Measurements from ENCODE around the gene MEX3D.

The MEX3D gene

GRCh38 chr19:1518471-1518870 is 49.7 kb downstream of the MEX3D start:
- no peak for DNase-seq (ENCODE audit: low read depth in 2 of 2)

DNA sequence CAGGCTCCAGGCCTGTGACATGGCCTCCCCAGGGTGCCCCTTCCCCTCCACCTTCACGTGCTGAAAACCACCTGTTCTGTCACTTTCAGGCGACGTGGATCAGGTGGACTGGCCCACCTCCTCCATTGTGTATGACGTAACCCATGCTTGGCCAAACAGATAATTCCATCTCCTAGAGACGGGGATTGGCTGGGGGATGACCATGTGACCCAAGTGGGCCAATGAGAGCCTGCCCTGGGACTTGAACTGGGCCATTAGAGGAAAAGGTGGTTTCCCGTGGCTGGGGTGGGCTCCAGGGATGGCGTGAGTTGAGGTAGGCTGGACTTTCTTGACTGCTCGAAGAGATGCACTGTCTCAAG is 51.8 kb downstream of the MEX3D start:
- DNase-seq (ENCODE audit: low read depth in 2 of 2): no peak

DNA sequence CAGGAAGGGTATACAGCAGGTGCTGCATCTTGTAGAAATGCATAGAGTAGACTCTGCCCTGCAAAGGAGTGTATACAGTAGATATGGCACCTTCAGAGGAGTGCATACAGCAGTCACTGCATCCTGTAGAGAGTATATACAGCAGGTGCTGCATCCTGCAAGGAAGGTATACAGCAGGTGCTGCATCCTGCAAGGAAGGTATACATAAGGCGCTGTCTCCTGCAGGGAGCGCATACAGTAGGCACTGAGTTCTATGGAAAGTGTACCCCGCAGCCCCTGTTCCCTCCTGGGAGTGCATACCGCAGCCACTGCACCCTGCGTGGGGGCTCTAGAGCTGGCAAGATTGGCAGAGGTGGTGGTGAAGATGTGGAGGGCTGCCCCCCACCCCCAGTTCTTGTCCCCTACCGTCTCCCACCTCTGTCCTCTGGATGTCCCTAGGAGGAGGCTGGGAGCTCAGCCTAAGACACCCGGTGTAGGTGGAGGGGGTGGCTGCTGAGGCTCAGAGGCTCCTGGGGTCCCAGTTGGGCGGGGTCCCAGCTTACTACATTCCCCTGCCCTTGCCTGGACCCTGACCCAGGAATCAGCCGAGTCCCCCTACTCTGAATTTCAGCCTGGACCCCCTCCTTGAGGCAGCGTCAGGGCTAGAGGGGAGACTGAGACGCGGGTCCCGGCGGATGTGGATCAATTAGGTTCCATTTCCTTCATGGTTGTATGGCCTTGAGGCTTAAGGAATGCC is 53.0 kb downstream of the MEX3D start:
- no peak for DNase-seq (ENCODE audit: low read depth in 2 of 2)

GRCh38 chr19:1514295-1514661 is 53.8 kb downstream of the MEX3D start:
- DNase-seq (ENCODE audit: low read depth in 2 of 2): no peak

GRCh38 chr19:1513499-1514294 is 54.4 kb downstream of the MEX3D start:
- peak; percentile 34 to 50 for DNase-seq (ENCODE audit: low read depth in 2 of 2)

DNA sequence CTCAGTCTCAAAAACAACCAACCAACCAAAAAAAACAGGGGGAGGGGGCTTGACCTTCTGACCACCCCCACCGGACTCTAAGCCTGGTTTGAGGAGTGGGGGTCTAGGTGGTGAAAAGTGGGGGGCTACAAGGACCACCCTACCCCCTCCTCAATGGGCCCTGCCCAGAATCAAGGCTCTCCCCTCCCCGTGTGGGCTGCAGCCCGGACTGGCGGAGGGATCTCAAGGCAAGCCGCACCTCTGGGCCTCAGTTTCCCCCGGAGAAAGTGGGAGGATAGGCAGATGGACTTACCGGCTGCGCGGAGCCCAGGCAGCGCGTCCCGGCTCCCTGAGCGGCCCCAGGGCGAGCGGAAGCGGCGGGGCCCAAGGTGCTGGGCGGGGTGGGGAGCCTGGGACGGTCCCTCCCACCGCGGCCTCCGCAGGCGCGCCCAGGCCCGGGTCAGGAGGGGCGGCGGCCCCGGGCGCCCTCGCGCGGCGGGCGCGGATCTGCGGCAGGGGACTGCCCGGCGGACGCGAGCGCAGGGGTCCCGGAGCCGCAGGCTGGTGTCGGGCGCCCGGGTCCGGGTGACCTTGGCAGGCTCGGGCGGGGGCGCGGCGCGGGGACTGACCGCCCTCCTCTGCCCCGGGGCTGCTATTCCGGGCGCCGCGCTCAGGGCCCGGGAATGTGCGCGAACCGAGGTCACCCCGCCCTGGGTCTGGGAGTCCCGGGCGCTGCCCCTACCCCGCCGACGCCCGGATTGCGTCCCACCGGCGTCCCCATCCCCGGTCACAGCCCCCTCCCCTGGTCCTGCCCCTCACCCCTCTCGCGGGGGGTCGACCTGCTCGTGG is 55.2 kb downstream of the MEX3D start, which contains the start of gene ADAMTSL5:
ADAMTSL5 (minus strand) TSS at position 349 of the 828 bp plus-strand sequence. CDS start 2,076 bp downstream, outside the sequence.
- DNase-seq (ENCODE audit: low read depth in 2 of 2): peak; percentile 16 to 32

DNA sequence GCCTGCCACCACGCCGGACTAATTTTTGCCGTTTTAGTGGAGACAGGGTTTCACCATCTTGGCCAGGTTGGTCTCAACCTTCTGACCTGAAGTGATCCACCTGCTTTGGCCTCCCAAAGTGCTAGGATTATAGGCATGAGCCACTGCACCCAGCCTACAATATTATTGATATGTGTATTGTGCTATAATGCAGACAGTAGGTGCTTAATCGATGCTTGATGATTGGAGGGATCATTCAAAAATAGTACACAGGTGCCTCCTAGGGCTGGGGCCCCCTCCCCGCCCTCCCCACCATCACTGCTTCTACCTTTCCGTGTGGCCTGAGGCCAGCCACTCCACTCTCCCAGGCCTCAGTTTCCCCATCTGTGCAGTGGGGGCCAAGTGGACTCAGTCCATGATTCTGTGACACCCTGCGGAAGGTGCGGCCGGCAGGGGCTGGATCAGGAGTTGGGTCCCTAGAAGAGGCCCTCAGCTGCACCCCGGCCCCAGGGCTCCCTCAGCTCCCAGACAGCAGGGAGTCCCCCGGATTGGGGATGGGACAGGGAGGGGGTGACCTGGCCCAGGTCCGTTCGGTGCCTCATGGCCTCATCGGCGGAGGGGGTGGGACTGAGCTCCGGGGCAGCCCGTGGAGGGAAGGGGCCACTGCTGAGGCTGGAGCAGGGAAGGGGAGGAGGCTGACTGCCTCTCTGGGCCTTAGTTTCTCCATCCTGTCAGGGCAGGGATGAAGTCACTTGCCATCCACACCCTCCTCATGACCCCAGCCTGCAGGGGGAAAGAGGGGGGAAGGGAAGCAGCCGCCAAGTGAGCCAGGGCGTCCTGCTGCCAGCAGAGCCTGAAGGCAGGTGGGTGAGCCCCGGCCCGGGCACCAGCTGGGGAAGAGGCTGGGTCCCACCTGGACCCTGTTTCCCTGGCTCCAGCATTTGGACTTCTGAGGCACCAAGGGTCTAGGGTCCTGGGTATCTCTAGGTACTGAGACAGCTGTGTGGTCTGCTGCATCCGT is 56.5 kb downstream of the MEX3D start:
- no peak for DNase-seq (ENCODE audit: low read depth in 2 of 2)

DNA sequence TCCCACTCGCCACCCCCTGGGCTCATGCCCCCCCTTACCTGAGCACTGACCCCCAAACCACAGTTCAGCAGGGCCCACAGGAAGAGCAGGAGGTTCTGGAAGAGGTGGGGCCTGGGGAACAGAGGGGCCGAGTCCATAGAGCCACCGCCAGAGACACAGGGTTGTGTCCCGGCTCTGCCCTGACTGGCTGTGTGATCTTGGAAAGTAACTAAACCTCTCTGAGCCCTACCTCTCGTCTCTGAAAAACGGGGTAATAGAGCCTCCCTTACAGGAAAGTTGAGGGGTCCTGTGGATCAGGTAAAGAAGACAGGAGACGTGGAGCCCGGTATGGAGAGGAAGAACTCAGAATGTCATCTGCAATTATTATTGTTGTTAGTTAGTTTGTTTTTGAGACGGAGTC is 57.3 kb downstream of the MEX3D start:
- no peak for DNase-seq (ENCODE audit: low read depth in 2 of 2)

GRCh38 chr19:1510442-1510806 is 57.7 kb downstream of the MEX3D start:
- DNase-seq (ENCODE audit: low read depth in 2 of 2): no peak

DNA sequence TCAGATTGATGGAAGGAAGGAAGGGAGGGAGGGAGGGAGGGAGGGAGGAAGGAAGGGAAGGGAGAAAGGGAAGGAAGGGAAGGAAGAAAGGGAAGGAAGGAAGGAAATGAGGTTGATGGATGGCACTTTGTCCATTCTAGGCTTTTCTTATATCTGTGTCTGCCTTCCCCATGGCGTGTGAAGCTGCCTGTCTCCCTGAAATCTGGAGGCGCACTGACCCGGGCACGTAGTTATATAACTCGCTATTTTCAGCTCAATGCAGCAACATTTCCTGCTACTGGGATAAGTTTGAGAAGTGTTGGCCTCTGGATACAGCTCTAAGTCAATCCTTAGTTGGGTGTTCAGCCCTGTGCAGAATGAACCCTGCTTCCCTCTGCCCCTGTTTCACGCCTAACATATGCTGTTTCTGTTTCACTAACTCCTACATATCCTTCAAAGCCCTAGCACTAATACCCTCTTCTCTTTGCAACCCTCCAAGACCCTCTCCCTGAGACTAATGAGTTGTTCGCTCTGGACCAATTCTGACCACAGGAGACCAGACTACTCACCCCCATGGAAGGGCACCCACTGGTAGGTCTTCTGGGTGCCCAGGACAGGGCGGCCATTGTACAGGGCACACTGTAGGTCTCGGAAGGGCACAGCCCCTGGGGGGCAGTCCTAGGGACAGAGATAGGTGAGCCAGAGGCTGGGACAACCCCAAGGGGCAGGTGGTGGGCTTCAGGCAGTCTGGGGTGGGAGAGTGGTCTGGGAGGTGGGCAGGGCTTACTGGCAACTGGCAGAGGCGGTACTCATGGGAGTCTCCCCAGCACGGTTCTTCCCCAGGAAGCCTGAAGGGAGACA is 58.3 kb downstream of the MEX3D start:
- no peak for DNase-seq (ENCODE audit: low read depth in 2 of 2)

DNA sequence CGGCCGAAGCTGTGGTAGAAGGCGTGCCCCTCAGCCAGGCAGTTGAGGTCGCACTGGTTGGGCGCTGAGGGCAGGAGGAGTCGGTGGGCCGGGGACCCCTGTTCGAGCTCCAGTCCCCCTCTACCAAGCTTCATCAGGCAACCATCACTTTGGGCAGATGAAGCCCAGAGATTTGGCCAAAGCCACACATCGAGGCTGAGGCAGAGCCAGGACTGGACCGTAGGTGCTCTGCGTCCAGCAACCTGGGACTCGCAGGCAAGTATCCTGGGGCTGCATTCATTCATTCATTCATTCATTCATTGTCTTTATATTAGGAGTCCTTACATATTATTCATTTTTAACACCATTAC is 59.6 kb downstream of the MEX3D start:
- no peak for DNase-seq (ENCODE audit: low read depth in 2 of 2)

DNA sequence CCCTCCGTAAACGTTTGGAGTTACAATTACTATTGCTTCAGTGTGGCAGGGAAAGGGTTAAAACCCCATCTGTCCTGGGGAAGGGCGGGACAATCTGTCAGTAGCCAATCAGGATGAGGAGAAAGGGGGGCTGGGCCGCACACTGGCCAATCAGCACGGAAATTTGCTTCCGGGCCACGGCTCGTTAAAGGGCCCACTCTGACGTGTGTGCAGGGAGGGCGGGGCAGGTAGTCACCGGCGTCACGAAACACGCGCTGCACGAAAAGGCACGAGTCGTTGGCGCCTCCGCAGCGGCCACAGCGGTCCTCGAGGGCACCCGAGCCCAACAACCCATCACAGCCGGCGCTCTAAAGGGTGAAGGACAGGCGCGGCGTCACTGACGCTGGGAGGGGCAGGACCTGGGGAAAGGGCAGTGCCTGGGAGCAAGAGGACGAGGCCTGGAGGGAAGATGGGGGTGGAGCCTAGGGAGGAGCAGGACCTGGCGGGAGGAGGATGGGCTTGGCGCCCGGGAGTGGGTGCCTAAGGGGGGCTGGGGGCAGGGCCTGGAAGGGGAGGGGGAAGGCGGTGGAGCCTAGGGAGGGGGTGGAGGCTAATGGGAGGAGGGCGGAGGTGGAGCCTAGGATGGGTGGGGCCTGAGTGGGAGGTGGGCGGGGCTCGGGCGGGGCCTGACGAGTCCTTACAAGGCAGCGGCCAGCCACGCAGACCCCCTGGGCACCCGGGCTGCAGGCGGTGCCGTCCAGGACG is 60.2 kb downstream of the MEX3D start:
- peak; percentile 84 to 85 for DNase-seq (ENCODE audit: low read depth in 2 of 2)

DNA sequence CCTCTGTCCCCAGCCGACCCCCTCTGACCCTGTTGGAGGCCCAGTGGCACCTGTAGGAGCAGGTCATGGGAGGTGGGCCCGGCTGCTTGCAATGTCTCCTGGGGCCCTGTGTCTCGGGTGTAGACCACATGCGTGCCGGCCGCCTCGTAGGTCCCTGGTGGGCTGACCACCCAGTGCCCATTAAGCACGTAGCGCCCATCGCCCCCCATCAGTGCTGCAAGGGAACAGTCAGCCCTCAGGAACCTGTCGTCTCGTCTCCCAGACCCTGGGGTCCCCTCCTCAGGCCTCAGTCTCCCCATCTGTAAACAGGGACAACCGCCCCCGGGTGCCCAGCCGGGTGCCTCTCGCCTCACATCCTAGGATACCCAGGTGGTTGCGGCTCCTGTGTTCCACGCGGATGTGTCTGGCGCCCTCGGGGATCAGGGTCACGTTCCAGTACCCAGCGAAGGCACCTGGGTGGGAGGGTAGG is 60.9 kb downstream of the MEX3D start:
- no peak for DNase-seq (ENCODE audit: low read depth in 2 of 2)

DNA sequence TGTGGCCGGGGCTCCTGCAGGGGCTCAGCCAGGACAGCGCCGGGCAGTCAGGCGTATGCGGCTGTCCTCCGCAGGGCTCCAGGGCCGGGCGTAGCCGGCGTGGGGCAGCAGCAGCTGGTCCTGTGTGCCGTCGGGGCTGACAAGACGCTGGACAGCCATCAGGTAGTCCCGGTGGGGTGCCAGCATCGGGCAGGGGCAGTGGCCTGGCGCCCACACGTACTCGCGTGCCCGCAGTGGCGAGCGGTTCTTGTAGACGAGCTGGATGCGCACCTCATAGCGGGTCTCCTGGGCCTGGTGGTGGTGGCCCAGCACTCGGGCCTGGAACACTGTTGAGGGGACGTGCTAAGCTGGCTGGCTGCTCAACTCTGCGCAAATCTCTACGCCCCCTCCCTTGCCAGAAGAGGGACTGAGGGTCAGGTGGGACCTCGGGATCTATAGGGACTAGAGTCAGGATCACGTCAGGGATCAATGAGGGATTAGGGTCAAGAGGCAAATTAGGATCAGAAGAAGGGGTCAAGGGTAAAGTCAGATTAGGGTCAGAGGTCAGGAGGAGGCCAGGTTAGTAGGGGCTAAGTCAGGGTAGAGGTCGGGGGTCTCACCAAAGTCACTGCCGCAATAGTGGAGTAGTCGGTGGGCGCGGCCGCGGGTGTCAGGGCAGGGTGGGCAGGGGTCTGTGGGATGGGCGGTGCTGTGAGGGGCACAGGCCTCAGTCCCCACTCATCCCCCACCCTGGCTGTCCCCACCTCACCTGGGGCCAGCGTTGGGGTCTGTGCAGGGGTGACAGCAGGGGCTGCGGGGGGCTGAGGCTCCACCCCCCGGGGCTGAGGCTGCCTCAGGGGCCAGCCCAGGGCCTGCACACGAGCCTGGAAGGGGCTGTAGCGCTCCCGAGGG is 61.9 kb downstream of the MEX3D start:
- no peak for DNase-seq (ENCODE audit: low read depth in 2 of 2)

DNA sequence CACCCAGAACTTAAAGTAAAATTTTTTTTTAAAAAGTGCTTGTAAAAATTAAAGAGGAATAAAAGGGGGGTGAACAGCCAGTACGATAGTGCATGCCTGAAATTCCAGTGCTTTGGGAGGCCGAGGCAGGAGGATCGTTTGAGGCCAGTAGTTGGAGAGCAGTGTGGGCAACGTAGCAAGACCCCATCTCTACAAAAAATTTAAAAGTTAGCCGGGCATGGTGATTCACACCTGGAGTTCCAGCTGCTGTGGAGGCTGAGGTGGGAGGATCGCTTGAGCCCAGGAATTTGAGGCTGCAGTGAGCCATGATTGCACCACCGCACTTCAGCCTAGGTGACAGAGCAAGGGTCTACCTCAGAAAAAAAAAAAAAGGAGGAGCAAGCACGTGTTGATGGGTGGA is 63.1 kb downstream of the MEX3D start:
- DNase-seq (ENCODE audit: low read depth in 2 of 2): no peak

Data from stimulated activated CD4-positive, alpha-beta T cell treated with anti-CD3 and anti-CD28 coated beads, Interleukin-1b, Interleukin-23, amount 100 ng/mL, for 1 hour (primary cell).